ENCODE results near the gene SHLD3. TPM values are rescaled to one million over a fixed set of nuclear protein-coding genes. Genes with fewer than 3 reads are reported as not detected.
A peak's percentile ranks its signal among the peaks of the same experiment; 100 is the strongest.
"Not testable (repeated sequence)": the region's sequence is repeated elsewhere in the genome, so short reads cannot be mapped to it uniquely, and the experiment has no call there.

SHLD3 gene
- total RNA-seq, 1 experiment from 2014 or later, result 1.6 TPM

- peaks cover 10% of the 10 kb centered on the region; the same call in 1 of the 2 replicates for H3K4me1 ChIP-seq (ENCODE audit: insufficient read depth, low read length)
- DNase-seq (no peak), ATAC-seq (no peak)
- H3K9me2 ChIP-seq (replicated peaks; ENCODE audit: low read length), result no peaks in the 10 kb centered on the region
- H3K9ac ChIP-seq (ENCODE audit: low read length), result no peak overlapping the region
- H3K4me2 ChIP-seq (ENCODE audit: low read length), result 0 out of 2 replicates have a peak overlapping the region, but pooled peaks have one; percentile 13
- no peaks in the 10 kb centered on the region for H3K27me3 ChIP-seq (ENCODE audit: low read length)
- no peaks in the 10 kb centered on the region for H4K20me1 ChIP-seq (ENCODE audit: low read length)
- intact Hi-C loops (cut with micrococcal nuclease), result no loop called here
- CTCF ChIA-PET, result no interaction called here
- no peak for TF ChIP-seq EZH2phosphoT487 (IDR thresholded peaks at IDR 0.05; ENCODE audit: borderline replicate concordance, low read length)
- no peak overlapping the region for H3K4me3 ChIP-seq (ENCODE audit: low read length)
- no TSS peak for BruUV-seq (replicated peaks)
- POLR2A ChIA-PET (ENCODE audit: unreplicated experiment), result no interaction called here
- no peaks in the 10 kb centered on the region for H3K79me2 ChIP-seq (ENCODE audit: low read length)
- H2AFZ ChIP-seq (ENCODE audit: low read length), result no peak overlapping the region
- no peaks in the 10 kb centered on the region for H3K9me3 ChIP-seq (ENCODE audit: low read length)
- no peak overlapping the region for H3K27ac ChIP-seq (ENCODE audit: low read length)
- no peaks in the 10 kb centered on the region for H3K36me3 ChIP-seq (ENCODE audit: low read depth, low read length)
- no peaks in the 10 kb centered on the region for H3F3A ChIP-seq (ENCODE audit: low read length, unreplicated experiment)
Measured at GRCh38 chr5:65612298-65612907, 12.4 kb upstream of the SHLD3 start.

- ChIA-PET CTCF (no interaction called here), POLR2A (ENCODE audit: unreplicated experiment) (no interaction called here)
- H2AFZ ChIP-seq (ENCODE audit: low read length), result no peak overlapping the region
Measured at GRCh38 chr5:65620021-65620420, 4.8 kb upstream of the SHLD3 start.

GRCh38 chr5:65621961-65622360 lies 2.9 kb upstream of the SHLD3 start:
- POLR2A ChIA-PET (ENCODE audit: unreplicated experiment), result interaction anchor here (0.6 kb wide), 1 partner anchor 9 kb away, joined by 4 read pairs; no protein-coding TSS in a partner anchor
- H3K36me3 ChIP-seq (ENCODE audit: low read depth, low read length); H3F3A ChIP-seq (ENCODE audit: low read length, unreplicated experiment); H2AFZ ChIP-seq (ENCODE audit: low read length); H3K9ac ChIP-seq (ENCODE audit: low read length); H3K9me2 ChIP-seq (replicated peaks; ENCODE audit: low read length); H3K9me3 ChIP-seq (ENCODE audit: low read length); DNase-seq; CTCF ChIA-PET; intact Hi-C loops (cut with micrococcal nuclease); H4K20me1 ChIP-seq (ENCODE audit: low read length); BruUV-seq (replicated peaks); H3K4me3 ChIP-seq (ENCODE audit: low read length); H3K4me2 ChIP-seq (ENCODE audit: low read length); H3K4me1 ChIP-seq (ENCODE audit: insufficient read depth, low read length); H3K27me3 ChIP-seq (ENCODE audit: low read length); ATAC-seq; H3K27ac ChIP-seq (ENCODE audit: low read length): not testable (repeated sequence)
- H3K79me2 ChIP-seq (ENCODE audit: low read length), result peaks cover 38% of the 10 kb centered on the region

More at GRCh38 chr5:65620021-65620420, 4.8 kb upstream of the SHLD3 start:
- intact Hi-C loops (cut with micrococcal nuclease), result no loop called here
- Histone ChIP-seq H3K27ac (ENCODE audit: low read length) (no peak overlapping the region), H3K9me3 (ENCODE audit: low read length) (no peaks in the 10 kb centered on the region), H3K27me3 (ENCODE audit: low read length) (no peaks in the 10 kb centered on the region), H3K9me2 (replicated peaks; ENCODE audit: low read length) (no peaks in the 10 kb centered on the region), H3K79me2 (ENCODE audit: low read length) (peaks cover 21% of the 10 kb centered on the region), H3K4me1 (ENCODE audit: insufficient read depth, low read length) (0 out of 2 replicates have a peak, but pooled peaks cover 7% of the 10 kb centered on the region), H3K36me3 (ENCODE audit: low read depth, low read length) (no peaks in the 10 kb centered on the region), H3K4me2 (ENCODE audit: low read length) (no peak overlapping the region), H3F3A (ENCODE audit: low read length, unreplicated experiment) (no peaks in the 10 kb centered on the region), H3K4me3 (ENCODE audit: low read length) (no peak overlapping the region), H4K20me1 (ENCODE audit: low read length) (no peaks in the 10 kb centered on the region), H3K9ac (ENCODE audit: low read length) (no peak overlapping the region)
- ATAC-seq, result no peak
- BruUV-seq (replicated peaks), result no TSS peak
- no peak for DNase-seq
- TF ChIP-seq EZH2 (IDR thresholded peaks at IDR 0.05; ENCODE audit: low read length, unreplicated experiment), result no peak
- TF ChIP-seq EZH2phosphoT487 (IDR thresholded peaks at IDR 0.05; ENCODE audit: borderline replicate concordance, low read length), result no peak
- TF ChIP-seq CTCF (conservative IDR thresholded peaks at IDR 0.05; ENCODE audit: low read depth, low read length), result no peak

Data from PC-3 (cell line).